Ovary (tissue), 9 donors: ENCODE measurements around the gene SOST. TPM values are rescaled to one million over a fixed set of nuclear protein-coding genes. Genes with fewer than 3 reads are reported as not detected.
A peak's percentile ranks its signal among the peaks of the same experiment; 100 is the strongest.

Experiments used
- DNase-seq, 5 donors: peaks; one replicate each; pipeline ENCODE4 v3.0.0-alpha.2; 2019 to 2020
- H3K27ac ChIP-seq, 2 donors: fragments of 200-600 bp; one replicate each; pipeline versions ENCODE4 v1.5.1 to v1.8.0; 2019 to 2022
- H3K27me3 ChIP-seq: fragments of 200-600 bp; one replicate; pipeline ENCODE4 v1.8.0; 2022
- H3K36me3 ChIP-seq: fragments of 200-600 bp; sonication (generic); one replicate; pipeline ENCODE4 v1.5.1; 2019
- H3K4me1 ChIP-seq: one replicate; pipeline ENCODE4 v1.8.1; 2013; ENCODE audit warnings: mild to moderate bottlenecking, moderate library complexity; ENCODE audit not compliant: insufficient read depth
- H3K4me3 ChIP-seq: fragments of 200-600 bp; sonication (generic); one replicate; pipeline ENCODE4 v1.5.1; 2017
- H3K9me3 ChIP-seq, 2 donors: fragments of 200-600 bp in 1 of 2; sonication (generic) in 1 of 2; one replicate each; pipeline versions ENCODE4 v1.5.1 to v1.8.1; 2013 to 2019; ENCODE audit warnings: mild to moderate bottlenecking in 1 of 2, moderate library complexity in 1 of 2
- EP300 ChIP-seq: sonication (generic); formaldehyde crosslinking; IDR thresholded peaks from one replicate; pipeline ENCODE4 v1.6.1; 2017; ENCODE audit warnings: antibody characterized with exemption
- POLR2A ChIP-seq: fragments of 450-650 bp; IDR thresholded peaks from one replicate; pipeline ENCODE4 v1.6.1; 2017; ENCODE audit warnings: antibody characterized with exemption, mild to moderate bottlenecking, moderate library complexity
- WGBS, 3 donors: extraction: QIAGEN DNeasy Blood & Tissue Kit in 1 of 3; methylation state at CpG; one replicate each; pipeline versions ENCODE4 v1.1.5 to v1.1.7; 2013 to 2017; 5-methylcytosine and 5-hydroxymethylcytosine counted together
- intact Hi-C, 4 donors: fragments of 100-400 bp; cut with DNase I; formaldehyde crosslinking; loops; one replicate each; pipeline versions ENCODE4 v1.11.0 to v1.15.1; 2022 to 2023
- polyA plus RNA-seq, 2 donors: library from polyadenylated mRNA; stranded (reverse); fragments of 200-250 nt in 1 of 2; fragments of 350-450 nt in 1 of 2; fragmentation: Illumina TruSeq in 1 of 2; extraction: RNeasy Lipid Tissue Mini Kit (QIAGEN cat#74804) in 1 of 2; gene quantifications; one replicate each; pipeline ENCODE4 v1.2.3, GENCODE V29; 2013 to 2014
- total RNA-seq, 7 donors: library from RNA; depleted of rRNA in 2 of 7; stranded (reverse); fragments of >200 nt in 2 of 7; fragmentation: NEBNext Ultra II Directional in 3 of 7; extraction: Animal tissue kit (Norgen Biotek cat#: 25700) in 3 of 7; gene quantifications; one replicate each; pipeline versions ENCODE4 v1.1.0 to v1.2.4, GENCODE V29; 2016 to 2023
- TF ChIP-seq, protein P1 (sequence below), 3 donors: fragments of 450-650 bp in 2 of 3; fragments of 200-600 bp in 1 of 3; IDR thresholded peaks; one replicate each; pipeline versions ENCODE4 v1.5.1 to v1.8.0; 2016 to 2022; ENCODE audit warnings: antibody characterized with exemption in 3 of 3, mild to moderate bottlenecking in 1 of 3
- donor health status: DM: no; HTN: no; CAD: no; lungs with moderate emphysema.
- donor health status: DM: no; HTN: no; CAD: no.
- donor health status: Bipolar disorder and iron deficiency.
- donor health status: DM: yes; HTN: yes; CAD: no.
- donor health status: DM: no; HTN: no; CAD: no.
- donor health status: DM: yes; HTN: yes; CAD: no.

Gene SOST
- total and polyA plus RNA-seq, 9 donors: 0.30 TPM; not detected in 8

DNA sequence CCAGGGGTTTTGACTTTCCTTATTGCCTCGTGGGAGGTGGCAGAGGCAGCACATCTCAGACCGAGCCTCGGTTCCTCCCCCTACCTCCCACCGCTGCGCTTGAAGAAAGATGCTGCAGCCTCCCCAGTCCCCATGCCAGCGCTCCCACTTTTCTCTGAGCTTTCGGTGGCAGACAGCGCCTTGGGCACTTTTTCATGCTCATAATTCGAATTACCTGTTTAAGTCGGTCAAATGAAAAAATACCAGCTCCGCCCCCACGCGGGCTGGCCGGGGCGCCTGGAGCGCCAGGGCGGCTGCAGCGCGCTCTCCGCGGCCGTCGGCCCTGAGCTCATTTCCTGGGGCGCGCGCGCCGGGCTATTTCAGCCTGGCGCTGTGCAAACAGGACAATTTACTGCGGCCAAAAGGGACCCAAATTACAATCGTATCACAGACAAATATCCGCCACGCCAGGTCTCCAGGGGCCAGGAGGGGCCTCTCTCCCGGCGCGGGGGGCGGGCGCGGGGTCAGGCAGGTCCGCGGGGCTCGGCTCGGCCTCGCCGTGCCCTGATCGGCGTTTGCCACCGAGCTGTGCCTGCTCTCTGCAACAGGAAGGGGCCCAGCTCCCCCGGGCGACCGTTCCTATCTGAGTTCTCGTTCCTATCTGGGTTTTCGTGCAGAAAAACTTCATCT, 45.0 kb downstream of the SOST start:
- H3K4me1 ChIP-seq: peaks cover 2% of the 10 kb centered on the region
- no peaks in the 10 kb centered on the region for H3K9me3 ChIP-seq
- TF ChIP-seq POLR2A: no peak
- no peak for TF ChIP-seq EP300
- TF ChIP-seq, protein P1, sequence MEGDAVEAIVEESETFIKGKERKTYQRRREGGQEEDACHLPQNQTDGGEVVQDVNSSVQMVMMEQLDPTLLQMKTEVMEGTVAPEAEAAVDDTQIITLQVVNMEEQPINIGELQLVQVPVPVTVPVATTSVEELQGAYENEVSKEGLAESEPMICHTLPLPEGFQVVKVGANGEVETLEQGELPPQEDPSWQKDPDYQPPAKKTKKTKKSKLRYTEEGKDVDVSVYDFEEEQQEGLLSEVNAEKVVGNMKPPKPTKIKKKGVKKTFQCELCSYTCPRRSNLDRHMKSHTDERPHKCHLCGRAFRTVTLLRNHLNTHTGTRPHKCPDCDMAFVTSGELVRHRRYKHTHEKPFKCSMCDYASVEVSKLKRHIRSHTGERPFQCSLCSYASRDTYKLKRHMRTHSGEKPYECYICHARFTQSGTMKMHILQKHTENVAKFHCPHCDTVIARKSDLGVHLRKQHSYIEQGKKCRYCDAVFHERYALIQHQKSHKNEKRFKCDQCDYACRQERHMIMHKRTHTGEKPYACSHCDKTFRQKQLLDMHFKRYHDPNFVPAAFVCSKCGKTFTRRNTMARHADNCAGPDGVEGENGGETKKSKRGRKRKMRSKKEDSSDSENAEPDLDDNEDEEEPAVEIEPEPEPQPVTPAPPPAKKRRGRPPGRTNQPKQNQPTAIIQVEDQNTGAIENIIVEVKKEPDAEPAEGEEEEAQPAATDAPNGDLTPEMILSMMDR (IDR thresholded peaks at IDR 0.05): no peak
- 0 to 1% (median 1%) methylated on average over 51 to 53 of the region's 53 CpGs for WGBS, 3 donors
- no peaks in the 10 kb centered on the region for H3K27me3 ChIP-seq
- peak overlapping the region; percentile 29 for H3K4me3 ChIP-seq
- intact Hi-C loops: loop anchor here in 2 of 4 donors (5.0 kb wide), 2 partner anchors 39 to 44 kb away; partner anchors contain the start of gene SOST (in 1 of the 2)
- DNase-seq: no peak
- no peak overlapping the region for H3K27ac ChIP-seq
- no peaks in the 10 kb centered on the region for H3K36me3 ChIP-seq

DNA sequence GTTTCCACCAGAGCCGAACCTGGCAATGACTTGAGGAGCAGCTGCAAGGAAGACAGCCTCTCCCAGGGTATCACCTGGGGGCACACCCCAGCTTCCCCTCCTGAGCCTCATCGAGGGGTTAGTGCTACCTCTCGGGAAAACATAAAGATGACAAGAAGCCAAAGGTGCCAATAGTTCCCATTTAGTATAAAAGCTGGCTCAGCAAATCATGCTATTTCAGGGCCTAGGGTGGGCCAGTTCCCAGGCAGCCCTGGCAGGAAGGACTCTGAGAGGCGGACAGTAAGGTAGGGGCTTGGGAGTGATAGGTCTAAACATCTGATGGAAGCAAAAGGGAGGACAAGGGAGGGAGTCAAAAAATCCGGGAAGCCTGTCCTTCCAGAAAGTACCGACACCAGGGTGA, 46.2 kb downstream of the SOST start:
- TF ChIP-seq EP300: no peak
- TF ChIP-seq, protein P1 (IDR thresholded peaks at IDR 0.05): no peak
- no peak for TF ChIP-seq POLR2A
- intact Hi-C loops: loop anchor here in 2 of 4 donors (5.0 kb wide), 2 partner anchors 40 to 45 kb away; partner anchors contain the start of gene SOST (in 1 of the 2)
- Histone ChIP-seq H3K9me3 (no peaks in the 10 kb centered on the region), H3K4me3 (no peak overlapping the region), H3K36me3 (no peaks in the 10 kb centered on the region), H3K27me3 (no peaks in the 10 kb centered on the region), H3K4me1 (peaks cover 2% of the 10 kb centered on the region), H3K27ac (no peak overlapping the region)
- DNase-seq: no peak
- 47 to 58% (median 56%) methylated on average over 6 of the region's 6 CpGs for WGBS, 3 donors

DNA sequence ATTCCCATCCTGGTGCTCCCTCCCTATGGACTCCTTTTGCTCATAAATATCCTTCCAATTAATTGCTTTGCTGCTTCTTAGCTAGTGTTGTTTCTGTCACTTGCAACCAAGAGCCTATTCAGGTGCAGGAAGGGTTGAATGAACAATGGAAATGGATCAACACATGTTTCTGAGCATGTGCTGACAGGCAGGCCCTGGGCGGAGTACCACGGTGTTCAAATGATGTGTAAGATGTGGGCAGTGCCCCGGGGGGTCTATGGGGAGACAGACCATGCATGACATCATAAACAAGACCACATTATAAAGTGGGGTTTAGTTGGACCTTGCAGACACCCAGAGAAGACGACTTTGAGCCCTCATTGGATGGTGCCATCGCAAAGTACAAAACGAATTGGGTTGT, 48.5 kb downstream of the SOST start:
- no peaks in the 10 kb centered on the region for H3K27me3 ChIP-seq
- no peaks in the 10 kb centered on the region for H3K9me3 ChIP-seq
- no peak for DNase-seq
- 84 to 90% (median 86%) methylated on average over 6 of the region's 6 CpGs for WGBS, 3 donors
- no peak overlapping the region for H3K4me3 ChIP-seq
- intact Hi-C loops: loop anchor here in 2 of 4 donors (5.0 kb wide), 2 partner anchors 42 to 47 kb away; partner anchors contain the start of gene SOST (in 1 of the 2)
- TF ChIP-seq EP300: no peak
- no peak for TF ChIP-seq POLR2A
- TF ChIP-seq, protein P1 (IDR thresholded peaks at IDR 0.05): no peak
- H3K36me3 ChIP-seq: no peaks in the 10 kb centered on the region
- H3K27ac ChIP-seq: no peak overlapping the region
- peaks cover 2% of the 10 kb centered on the region for H3K4me1 ChIP-seq

DNA sequence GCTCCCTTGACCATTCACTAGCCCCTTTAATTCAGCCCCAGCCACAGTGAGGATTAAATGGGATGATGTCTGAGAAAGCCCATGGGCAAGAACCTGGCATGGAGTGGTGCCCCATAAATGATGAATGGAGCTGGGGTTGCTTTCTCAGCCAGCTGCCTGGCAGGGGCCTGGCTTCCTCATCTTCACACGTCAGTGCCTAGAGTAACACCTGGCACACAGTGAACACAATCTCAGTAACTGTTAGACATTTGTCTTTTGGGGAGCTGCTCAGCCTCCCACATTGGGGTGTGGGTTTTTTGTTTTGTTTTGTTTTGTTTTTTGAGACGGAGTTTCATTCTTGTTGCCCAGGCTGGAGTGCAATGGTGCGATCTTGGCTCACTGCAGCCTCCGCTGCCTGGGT, 49.4 kb downstream of the SOST start:
- H3K9me3 ChIP-seq: no peaks in the 10 kb centered on the region
- no peaks in the 10 kb centered on the region for H3K36me3 ChIP-seq
- 83 to 91% (median 85%) methylated on average over 4 of the region's 4 CpGs for WGBS, 3 donors
- H3K4me3 ChIP-seq: no peak overlapping the region
- H3K4me1 ChIP-seq: peaks cover 2% of the 10 kb centered on the region
- H3K27ac ChIP-seq: no peak overlapping the region
- TF ChIP-seq POLR2A (no peak), EP300 (no peak)
- TF ChIP-seq, protein P1 (IDR thresholded peaks at IDR 0.05): no peak
- H3K27me3 ChIP-seq: no peaks in the 10 kb centered on the region
- intact Hi-C loops: no loop called here
- DNase-seq: no peak
